ENCODE measurements around the gene CEP78.
"Not testable (repeated sequence)": the region's sequence is repeated elsewhere in the genome, so short reads cannot be mapped to it uniquely, and the experiment has no call there.

CEP78 gene

GRCh38 chr9:78235762-78236550, at the start of gene CEP78:
Gene CEP78, plus strand, starts transcription at chr9:78236075. Its CDS starts 276 bp downstream, at chr9:78236351.
- peak; percentile 97 for DNase-seq

- no peak for DNase-seq
Observed at GRCh38 chr9:78187763-78188484, 48.0 kb upstream of the CEP78 start.

GRCh38 chr9:78188594-78188993, 47.3 kb upstream of the CEP78 start:
- DNase-seq = no peak

GRCh38 chr9:78189001-78189400, 46.9 kb upstream of the CEP78 start:
- no peak for DNase-seq

- no peak for DNase-seq
Observed at GRCh38 chr9:78189461-78189860, 46.4 kb upstream of the CEP78 start.

GRCh38 chr9:78191931-78192330, 43.9 kb upstream of the CEP78 start:
- DNase-seq = no peak

GRCh38 chr9:78196258-78196657, 39.6 kb upstream of the CEP78 start:
- no peak for DNase-seq

- DNase-seq = peak; percentile 62
Observed at GRCh38 chr9:78201158-78201777, 34.6 kb upstream of the CEP78 start.

- no peak for DNase-seq
Observed at GRCh38 chr9:78207319-78207718, 28.6 kb upstream of the CEP78 start.

- no peak for DNase-seq
Observed at GRCh38 chr9:78207901-78208300, 28.0 kb upstream of the CEP78 start.

- no peak for DNase-seq
Observed at GRCh38 chr9:78209127-78209526, 26.7 kb upstream of the CEP78 start.

GRCh38 chr9:78210841-78211301, 25.0 kb upstream of the CEP78 start:
- DNase-seq = no peak

- DNase-seq = no peak
Observed at GRCh38 chr9:78212868-78213267, 23.0 kb upstream of the CEP78 start.

- peak; percentile 69 for DNase-seq
Observed at GRCh38 chr9:78213712-78214111, 22.2 kb upstream of the CEP78 start.

GRCh38 chr9:78214492-78214891, 21.4 kb upstream of the CEP78 start:
- no peak for DNase-seq

- DNase-seq = no peak
Observed at GRCh38 chr9:78215706-78216105, 20.2 kb upstream of the CEP78 start.

GRCh38 chr9:78218890-78219289, 17.0 kb upstream of the CEP78 start:
- no peak for DNase-seq

GRCh38 chr9:78221425-78221824, 14.4 kb upstream of the CEP78 start:
- no peak for DNase-seq

- DNase-seq = not testable (repeated sequence)
Observed at GRCh38 chr9:78221841-78222240, 14.0 kb upstream of the CEP78 start.

- no peak for DNase-seq
Observed at GRCh38 chr9:78230761-78231160, 5.1 kb upstream of the CEP78 start.

- DNase-seq = not testable (repeated sequence)
Observed at GRCh38 chr9:78232471-78232870, 3.4 kb upstream of the CEP78 start.

GRCh38 chr9:78234810-78235209, 1.1 kb upstream of the CEP78 start:
- no peak for DNase-seq

GRCh38 chr9:78235256-78235761, 566 bp upstream of the CEP78 start:
- peak; percentile 11 for DNase-seq

- DNase-seq = peak; percentile 50
Observed at GRCh38 chr9:78236551-78236910, 656 bp downstream of the CEP78 start.
